GM21825 (cell line): Measurements from ENCODE around the gene APAF1.
"Not testable (repeated sequence)": the region's sequence is repeated elsewhere in the genome, so short reads cannot be mapped to it uniquely, and the experiment has no call there.

Source experiments
- ATAC-seq: cut with Tn5 transposase; IDR thresholded peaks from one replicate; pipeline ENCODE4 v1.9.1; 2021; ENCODE audit warnings: mild to moderate bottlenecking, moderate library complexity; ENCODE audit not compliant: unreplicated experiment

APAF1 gene

DNA sequence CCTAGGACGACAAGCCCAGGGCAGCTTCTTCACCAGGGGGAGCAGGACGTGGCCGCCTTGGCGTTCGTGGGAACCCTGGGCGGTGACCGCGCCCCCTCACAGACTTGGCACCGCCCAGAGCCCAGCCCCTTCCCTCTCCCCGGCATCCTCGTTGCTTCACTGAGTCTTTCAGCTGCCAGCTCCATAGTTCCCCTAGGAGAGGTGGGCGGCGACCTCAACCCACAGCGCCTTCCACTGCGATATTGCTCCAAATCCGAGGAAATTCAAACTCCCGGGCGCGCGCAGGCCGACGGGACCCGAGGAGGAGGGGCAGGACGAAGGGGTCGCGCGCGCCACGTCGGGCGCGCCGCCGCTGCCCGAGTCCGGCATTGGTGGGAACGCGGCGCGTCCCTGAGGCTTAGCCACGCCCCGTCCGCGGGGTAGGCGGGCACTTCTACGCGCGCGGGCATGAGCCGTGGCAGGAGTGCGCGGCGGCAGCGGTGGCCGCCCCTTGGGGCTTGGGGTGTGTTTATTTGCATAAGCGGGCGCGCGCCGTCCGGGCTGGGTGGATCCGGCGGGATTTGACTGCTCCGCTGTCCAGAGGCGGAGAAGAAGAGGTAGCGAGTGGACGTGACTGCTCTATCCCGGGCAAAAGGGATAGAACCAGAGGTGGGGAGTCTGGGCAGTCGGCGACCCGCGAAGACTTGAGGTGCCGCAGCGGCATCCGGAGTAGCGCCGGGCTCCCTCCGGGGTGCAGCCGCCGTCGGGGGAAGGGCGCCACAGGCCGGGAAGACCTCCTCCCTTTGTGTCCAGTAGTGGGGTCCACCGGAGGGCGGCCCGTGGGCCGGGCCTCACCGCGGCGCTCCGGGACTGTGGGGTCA, at the start of gene APAF1, which contains the start of gene IKBIP:
APAF1 (plus strand) TSS at position 579 of the 860 bp plus-strand sequence. CDS start 3,070 bp downstream, outside the sequence.
IKBIP (minus strand) TSS at position 77 of the 860 bp plus-strand sequence. CDS start 87 bp downstream, outside the sequence.
- peak; percentile 89 for ATAC-seq

DNA sequence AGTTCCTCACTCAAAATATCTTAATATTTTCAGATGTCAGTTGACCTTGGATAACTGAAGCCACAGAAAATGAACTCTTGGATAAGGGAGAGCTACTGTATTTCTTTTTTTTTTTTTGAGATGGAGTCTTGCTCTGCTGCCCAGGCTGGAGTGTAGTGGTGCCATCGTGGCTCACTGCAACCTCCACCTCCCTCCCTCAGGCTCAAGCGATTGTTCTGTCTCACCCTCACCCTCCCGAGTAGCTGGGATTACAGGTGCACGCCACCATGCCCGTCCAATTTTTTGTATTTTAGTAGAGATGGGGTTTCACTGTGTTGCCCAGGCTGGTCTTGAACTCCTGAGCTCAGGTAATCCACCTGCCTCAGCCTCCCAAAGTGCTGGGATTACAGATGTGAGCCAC, 47.8 kb upstream of the APAF1 start:
- ATAC-seq, result not testable (repeated sequence)

DNA sequence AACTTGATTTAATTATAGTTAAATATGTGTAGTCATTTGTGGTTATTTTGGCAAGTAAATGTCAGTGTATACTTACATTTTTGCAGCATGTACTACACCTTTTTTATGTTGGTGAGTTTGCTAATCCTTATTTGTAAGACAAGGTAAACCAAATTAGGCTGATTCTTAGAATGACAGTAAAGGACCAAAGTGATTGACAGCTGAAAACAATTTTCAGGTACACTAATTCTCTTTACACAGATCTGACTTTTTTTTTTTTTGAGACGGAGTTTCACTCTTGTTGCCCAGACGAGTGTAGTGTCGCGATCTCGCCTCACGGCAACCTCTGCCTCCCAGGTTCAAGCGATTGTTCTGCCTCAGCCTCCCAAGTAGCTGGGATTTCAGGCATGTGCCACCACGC, 43.2 kb upstream of the APAF1 start:
- no peak for ATAC-seq

GRCh38 chr12:98606359-98606988, 38.6 kb upstream of the APAF1 start:
- ATAC-seq, result no peak

GRCh38 chr12:98610596-98610995, 34.5 kb upstream of the APAF1 start:
- ATAC-seq, result no peak

- ATAC-seq, result peak; percentile 89
These were observed 32.3 kb upstream of the APAF1 start for GRCh38 chr12:98612696-98613334.

DNA sequence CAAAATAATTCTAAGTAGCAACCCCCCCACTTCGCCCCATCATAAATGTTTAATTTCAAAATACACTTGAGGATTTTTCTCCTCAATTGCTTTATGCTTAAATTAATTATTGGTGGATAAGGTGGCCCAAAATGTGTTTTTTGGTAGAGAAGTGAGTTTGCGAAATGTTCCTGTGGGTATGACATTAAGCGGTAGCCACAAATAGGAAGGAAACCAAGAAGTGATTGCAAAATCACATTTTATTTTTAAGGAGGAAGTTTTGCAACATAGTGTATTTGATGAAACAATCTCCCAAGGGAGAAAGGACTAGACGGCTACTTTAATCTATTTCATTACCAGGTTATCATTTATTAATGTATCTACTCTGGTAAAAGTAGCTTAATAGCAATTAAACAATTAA, 26.1 kb upstream of the APAF1 start:
- no peak for ATAC-seq

- peak; percentile 73 for ATAC-seq
These were observed 9.3 kb upstream of the APAF1 start for GRCh38 chr12:98635657-98636323.

- ATAC-seq, result no peak
These were observed 8.0 kb upstream of the APAF1 start for GRCh38 chr12:98637068-98637467.

DNA sequence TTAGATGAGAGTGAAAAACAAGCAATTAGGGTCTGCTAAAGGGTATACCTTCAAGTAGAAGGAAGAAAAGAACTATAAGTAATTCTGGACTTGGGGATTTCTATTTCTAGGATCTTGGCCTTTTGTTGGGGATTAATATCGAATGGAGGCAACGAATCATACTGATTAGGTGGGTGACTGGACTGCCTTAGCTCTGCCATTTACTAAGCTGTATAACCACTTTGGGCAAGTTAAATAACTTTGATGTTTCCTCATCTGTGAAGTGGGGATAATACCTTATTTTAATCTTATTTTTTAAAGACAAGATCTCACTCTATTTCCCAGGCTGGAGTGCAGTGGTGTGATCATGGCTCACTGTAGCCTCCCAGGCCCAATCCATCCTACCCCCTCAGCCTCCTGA, 7.1 kb upstream of the APAF1 start:
- ATAC-seq, result no peak

DNA sequence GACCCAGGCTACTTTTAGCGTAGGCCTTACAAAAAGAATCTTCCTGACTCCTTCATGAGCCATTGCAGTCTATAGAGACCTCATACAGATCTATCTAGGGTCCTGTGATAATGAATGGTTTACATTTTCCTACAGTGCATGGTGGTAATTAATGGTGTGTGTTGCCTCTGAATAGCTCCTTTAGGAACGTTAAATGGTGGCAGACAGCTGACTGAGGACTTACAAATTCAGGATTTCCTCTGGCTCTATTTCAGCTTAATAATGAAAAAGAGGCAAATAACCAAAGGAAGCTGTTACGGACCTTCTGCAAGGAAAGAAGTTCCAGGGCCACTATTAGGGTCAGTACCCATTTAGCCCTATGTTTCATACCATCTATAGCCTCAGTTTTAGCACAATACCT, 5.6 kb upstream of the APAF1 start:
- no peak for ATAC-seq

DNA sequence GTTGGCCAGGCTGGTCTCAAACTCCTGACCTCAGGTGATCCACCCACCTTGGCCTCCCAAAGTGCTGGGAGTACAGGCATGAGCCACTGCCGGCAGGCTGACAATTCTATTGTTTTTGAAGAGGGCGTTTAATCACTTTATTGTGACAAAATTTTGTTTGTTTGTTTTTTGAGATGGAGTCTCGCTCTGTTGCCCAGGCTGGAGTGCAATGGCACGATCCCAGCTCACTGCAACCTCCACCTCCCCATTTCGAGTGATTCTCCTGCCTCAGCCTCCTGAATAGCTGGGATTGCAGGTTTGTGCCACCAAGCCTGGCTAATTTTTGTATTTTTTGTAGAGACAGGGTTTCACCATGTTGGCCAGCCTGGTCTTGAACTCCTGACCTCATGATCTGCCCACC, 2.3 kb upstream of the APAF1 start:
- ATAC-seq, result not testable (repeated sequence)

- peak; percentile 14 for ATAC-seq
These were observed 718 bp upstream of the APAF1 start for GRCh38 chr12:98644433-98644711.

DNA sequence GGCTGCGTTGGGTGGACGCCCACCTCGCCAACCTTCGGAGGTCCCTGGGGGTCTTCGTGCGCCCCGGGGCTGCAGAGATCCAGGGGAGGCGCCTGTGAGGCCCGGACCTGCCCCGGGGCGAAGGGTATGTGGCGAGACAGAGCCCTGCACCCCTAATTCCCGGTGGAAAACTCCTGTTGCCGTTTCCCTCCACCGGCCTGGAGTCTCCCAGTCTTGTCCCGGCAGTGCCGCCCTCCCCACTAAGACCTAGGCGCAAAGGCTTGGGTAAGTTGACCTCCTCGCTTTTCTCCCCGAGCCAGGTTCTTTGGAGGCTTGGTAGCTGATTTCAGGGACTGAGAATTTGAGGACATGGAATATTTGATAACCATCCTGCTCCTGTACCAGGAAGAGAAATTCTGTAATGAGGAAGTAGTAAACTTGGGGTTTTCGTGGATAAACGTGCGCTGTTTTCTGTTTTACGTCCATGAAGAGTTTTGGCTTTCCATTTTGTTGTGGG, 530 bp downstream of the APAF1 start:
- ATAC-seq, result peak; percentile 1

- ATAC-seq, result no peak
These were observed 1.4 kb downstream of the APAF1 start for GRCh38 chr12:98646294-98647090.

DNA sequence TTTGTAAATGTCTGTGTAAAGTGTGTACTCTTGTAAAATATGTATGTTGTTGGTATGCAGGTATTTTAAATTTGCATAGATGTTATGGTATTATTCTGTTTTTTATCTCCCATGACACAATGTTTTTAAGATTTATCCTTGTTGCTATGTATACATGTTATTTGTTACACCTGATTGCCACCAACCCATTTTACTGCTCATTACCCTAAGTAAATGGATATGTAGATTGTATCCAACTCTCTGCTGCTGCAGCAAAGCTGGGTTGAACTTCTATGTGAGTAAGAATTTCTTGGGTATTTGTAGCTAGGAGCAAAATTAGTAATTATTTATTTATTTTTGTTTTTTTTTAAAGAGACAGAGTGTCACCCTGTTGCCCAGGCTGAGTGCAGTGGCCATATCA, 6.2 kb downstream of the APAF1 start:
- no peak for ATAC-seq

DNA sequence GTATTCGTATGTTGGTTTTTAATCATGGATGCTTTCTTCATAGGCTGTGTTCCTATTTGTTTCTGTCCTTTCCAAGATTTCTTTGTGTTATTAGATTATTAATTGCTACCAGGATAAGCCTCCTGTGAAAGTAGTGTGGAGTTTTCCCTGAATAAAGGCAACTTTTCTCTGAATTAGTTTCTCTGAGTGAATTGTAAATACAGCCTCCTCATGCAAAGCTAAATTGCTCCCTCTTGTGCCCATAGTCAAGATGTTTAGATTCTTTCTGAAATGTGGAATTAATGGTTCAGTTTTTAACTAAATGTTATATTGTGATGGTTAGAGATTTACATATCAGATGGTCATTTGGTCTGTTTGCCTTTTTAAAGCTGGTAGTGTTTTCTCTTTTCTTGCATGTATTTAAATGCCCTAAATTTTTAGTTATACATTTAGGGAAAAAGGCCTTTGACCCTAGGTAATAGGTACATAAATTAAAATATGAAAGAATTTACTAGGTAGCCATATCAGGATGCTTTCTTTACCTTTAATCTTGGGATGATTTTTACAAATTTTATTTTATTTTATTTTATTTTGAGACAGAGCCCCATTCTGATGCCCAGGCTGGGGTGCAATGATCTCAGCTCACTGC, 8.9 kb downstream of the APAF1 start:
- no peak for ATAC-seq

GRCh38 chr12:98656289-98657101, 11.4 kb downstream of the APAF1 start:
- ATAC-seq, result no peak

- no peak for ATAC-seq
These were observed 15.4 kb downstream of the APAF1 start for GRCh38 chr12:98660521-98660920.
